A673 (cell line): ENCODE data around the gene WNT11. TPM values are rescaled to one million over a fixed set of nuclear protein-coding genes. Genes with fewer than 3 reads are reported as not detected.

Source experiments
- BruUV-seq: library from RNA; stranded (reverse); fragments of 400-500 nt; replicated peaks from 2 replicates; lab custom pipeline; 2021; lab: Mats Ljungman, UMichigan
- CTCF ChIA-PET: fragments of 300-600 bp; sonication (Branson Sonifier 250); formaldehyde crosslinking; loops from one replicate; lab custom pipeline; 2022; ENCODE audit warnings: antibody characterized with exemption; lab: Charles Lee
- POLR2A ChIA-PET: fragments of 300-600 bp; sonication (Branson Sonifier 250); formaldehyde crosslinking; loops from one replicate; lab custom pipeline; 2022; ENCODE audit warnings: antibody characterized with exemption; ENCODE audit not compliant: low non-redundant PET; lab: Charles Lee
- DNase-seq: peaks from one replicate; pipeline ENCODE4 v3.0.0-alpha.2; 2015; ENCODE audit warnings: low spot score
- H3K27ac ChIP-seq: fragments of 200-600 bp; sonication (generic); 2 replicates; pipeline ENCODE4 v1.5.1; 2016; ENCODE audit warnings: mixed run types, low read depth, mild to moderate bottlenecking, mixed read lengths, antibody characterized with exemption, low read length; ENCODE audit not compliant: poor library complexity, severe bottlenecking
- H3K27me3 ChIP-seq: fragments of 200-600 bp; sonication (generic); replicated peaks from 2 replicates; pipeline ENCODE4 v1.6.1; 2017; ENCODE audit warnings: mixed run types, low read depth, mild to moderate bottlenecking, mixed read lengths, antibody characterized with exemption, low read length; ENCODE audit not compliant: insufficient read depth, poor library complexity
- H3K36me3 ChIP-seq: fragments of 200-600 bp; sonication (generic); 2 replicates; pipeline ENCODE4 v1.6.1; 2016; ENCODE audit warnings: mixed run types, mild to moderate bottlenecking, mixed read lengths, antibody characterized with exemption, low read length; ENCODE audit not compliant: insufficient read depth, poor library complexity, severe bottlenecking
- H3K4me1 ChIP-seq: fragments of 200-600 bp; sonication (generic); 2 replicates; pipeline ENCODE4 v1.6.1; 2017; ENCODE audit warnings: mixed run types, mild to moderate bottlenecking, mixed read lengths, antibody characterized with exemption, low read length; ENCODE audit not compliant: insufficient read depth, poor library complexity, severe bottlenecking
- H3K4me3 ChIP-seq: fragments of 200-600 bp; sonication (generic); 2 replicates; pipeline ENCODE4 v1.5.1; 2016; ENCODE audit warnings: low read depth, mixed run types, mild to moderate bottlenecking, mixed read lengths, low read length; ENCODE audit not compliant: poor library complexity, severe bottlenecking
- H3K9me3 ChIP-seq: fragments of 200-600 bp; sonication (generic); 2 replicates; pipeline ENCODE4 v1.6.1; 2016; ENCODE audit warnings: mixed run types, low read depth, mild to moderate bottlenecking, mixed read lengths, antibody characterized with exemption, low read length; ENCODE audit not compliant: poor library complexity, severe bottlenecking
- EZH2 ChIP-seq: fragments of 200-600 bp; sonication (generic); IDR thresholded peaks from 2 replicates; pipeline ENCODE4 v1.6.1; 2017; ENCODE audit warnings: borderline replicate concordance, low read depth, mild to moderate bottlenecking, mixed read lengths, antibody characterized with exemption, low read length; ENCODE audit not compliant: poor library complexity, severe bottlenecking
- intact Hi-C: fragments of 100-400 bp; cut with micrococcal nuclease; formaldehyde crosslinking; loops from one replicate; pipeline ENCODE4 v1.10.0; 2022; ENCODE audit not compliant: unreplicated experiment
- total RNA-seq: library from RNA; stranded (reverse); gene quantifications from 2 replicates; pipeline ENCODE4 v1.2.3, GENCODE V29; 2021
- TF ChIP-seq, protein P1 (sequence below): fragments of 300-800, 200-600 bp; sonication (generic); conservative IDR thresholded peaks from 2 replicates; pipeline ENCODE4 v1.5.1; 2017; ENCODE audit warnings: low read depth, mild to moderate bottlenecking, antibody characterized with exemption, low read length, moderate library complexity, mixed read lengths

The WNT11 gene
- total RNA-seq, 1 experiment from 2014 or later, result 1.2 TPM

GRCh38 chr11:76209973-76210930, 4.0 kb upstream of the WNT11 start:
- H3K4me1 ChIP-seq, result peaks cover 33% of the 10 kb centered on the region
- intact Hi-C loops, result loop anchor here (2.0 to 5.0 kb wide), 3 partner anchors 25 to 313 kb away; no protein-coding TSS in a partner anchor
- POLR2A ChIA-PET, result interaction anchor here (0.5 to 0.6 kb wide), 2 partner anchors 35 to 238 kb away, joined by 3 to 5 read pairs; no protein-coding TSS in a partner anchor
- no peak overlapping the region for H3K27ac ChIP-seq
- peaks cover 69% of the 10 kb centered on the region for H3K27me3 ChIP-seq
- CTCF ChIA-PET, result interaction anchor here (0.6 to 3.4 kb wide), 5 partner anchors 108 to 1344 kb away, joined by 3 to 40 read pairs (median 5); no protein-coding TSS in a partner anchor
- TF ChIP-seq EZH2, result peak; percentile 53
- TF ChIP-seq, protein P1, sequence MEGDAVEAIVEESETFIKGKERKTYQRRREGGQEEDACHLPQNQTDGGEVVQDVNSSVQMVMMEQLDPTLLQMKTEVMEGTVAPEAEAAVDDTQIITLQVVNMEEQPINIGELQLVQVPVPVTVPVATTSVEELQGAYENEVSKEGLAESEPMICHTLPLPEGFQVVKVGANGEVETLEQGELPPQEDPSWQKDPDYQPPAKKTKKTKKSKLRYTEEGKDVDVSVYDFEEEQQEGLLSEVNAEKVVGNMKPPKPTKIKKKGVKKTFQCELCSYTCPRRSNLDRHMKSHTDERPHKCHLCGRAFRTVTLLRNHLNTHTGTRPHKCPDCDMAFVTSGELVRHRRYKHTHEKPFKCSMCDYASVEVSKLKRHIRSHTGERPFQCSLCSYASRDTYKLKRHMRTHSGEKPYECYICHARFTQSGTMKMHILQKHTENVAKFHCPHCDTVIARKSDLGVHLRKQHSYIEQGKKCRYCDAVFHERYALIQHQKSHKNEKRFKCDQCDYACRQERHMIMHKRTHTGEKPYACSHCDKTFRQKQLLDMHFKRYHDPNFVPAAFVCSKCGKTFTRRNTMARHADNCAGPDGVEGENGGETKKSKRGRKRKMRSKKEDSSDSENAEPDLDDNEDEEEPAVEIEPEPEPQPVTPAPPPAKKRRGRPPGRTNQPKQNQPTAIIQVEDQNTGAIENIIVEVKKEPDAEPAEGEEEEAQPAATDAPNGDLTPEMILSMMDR, result no peak
- H3K36me3 ChIP-seq, result no peaks in the 10 kb centered on the region
- H3K4me3 ChIP-seq, result peak overlapping the region; percentile 56
- DNase-seq, result peak; percentile 56
- BruUV-seq, result no TSS peak
- H3K9me3 ChIP-seq, result no peaks in the 10 kb centered on the region

- no peak for TF ChIP-seq EZH2
- TF ChIP-seq, protein P1, result no peak
- H3K27ac ChIP-seq, result no peak overlapping the region
- DNase-seq, result no peak
- peaks cover 69% of the 10 kb centered on the region for H3K27me3 ChIP-seq
- ChIA-PET CTCF (interaction anchor here (0.6 to 3.4 kb wide), 8 partner anchors 8 to 1343 kb away, joined by 3 to 40 read pairs (median 4); no protein-coding TSS in a partner anchor), POLR2A (interaction anchor here (0.5 to 0.6 kb wide), 2 partner anchors 36 to 239 kb away, joined by 3 to 5 read pairs; no protein-coding TSS in a partner anchor)
- H3K4me1 ChIP-seq, result peaks cover 34% of the 10 kb centered on the region
- peak overlapping the region; percentile 56 for H3K4me3 ChIP-seq
- BruUV-seq, result no TSS peak
- intact Hi-C loops, result loop anchor here (2.0 to 5.0 kb wide), 3 partner anchors 25 to 312 kb away; no protein-coding TSS in a partner anchor
- no peaks in the 10 kb centered on the region for H3K9me3 ChIP-seq
- H3K36me3 ChIP-seq, result no peaks in the 10 kb centered on the region
These were observed 3.2 kb upstream of the WNT11 start for GRCh38 chr11:76209375-76209972.
